ENCODE data around the gene ZNF555.
"Not testable (repeated sequence)": the region's sequence is repeated elsewhere in the genome, so short reads cannot be mapped to it uniquely, and the experiment has no call there.

The ZNF555 gene

GRCh38 chr19:2807379-2808128 lies 33.7 kb upstream of the ZNF555 start:
- DNase-seq (ENCODE audit: low read depth, low spot score): no peak

GRCh38 chr19:2808129-2808941 lies 32.9 kb upstream of the ZNF555 start:
- no peak for DNase-seq (ENCODE audit: low read depth, low spot score)

GRCh38 chr19:2809387-2810140 lies 31.7 kb upstream of the ZNF555 start:
- DNase-seq (ENCODE audit: low read depth, low spot score): no peak

GRCh38 chr19:2810141-2811091 lies 30.9 kb upstream of the ZNF555 start:
- no peak for DNase-seq (ENCODE audit: low read depth, low spot score)

GRCh38 chr19:2811221-2811722 lies 30.0 kb upstream of the ZNF555 start:
- no peak for DNase-seq (ENCODE audit: low read depth, low spot score)

- no peak for DNase-seq (ENCODE audit: low read depth, low spot score)
These were observed 29.4 kb upstream of the ZNF555 start for GRCh38 chr19:2811735-2812413.

GRCh38 chr19:2812414-2813234 lies 28.7 kb upstream of the ZNF555 start:
- no peak for DNase-seq (ENCODE audit: low read depth, low spot score)

GRCh38 chr19:2813235-2814160 lies 27.8 kb upstream of the ZNF555 start:
- no peak for DNase-seq (ENCODE audit: low read depth, low spot score)

GRCh38 chr19:2814426-2814825 lies 26.8 kb upstream of the ZNF555 start:
- DNase-seq (ENCODE audit: low read depth, low spot score): no peak

GRCh38 chr19:2815191-2815614 lies 26.1 kb upstream of the ZNF555 start:
- DNase-seq (ENCODE audit: low read depth, low spot score): no peak

GRCh38 chr19:2815923-2816322 lies 25.4 kb upstream of the ZNF555 start:
- no peak for DNase-seq (ENCODE audit: low read depth, low spot score)

GRCh38 chr19:2816641-2817040 lies 24.6 kb upstream of the ZNF555 start:
- DNase-seq (ENCODE audit: low read depth, low spot score): no peak

GRCh38 chr19:2817237-2817829 lies 23.9 kb upstream of the ZNF555 start:
- DNase-seq (ENCODE audit: low read depth, low spot score): not testable (repeated sequence)

GRCh38 chr19:2819540-2820111 lies 21.6 kb upstream of the ZNF555 start, which contains the start of gene ZNF554:
ZNF554 (plus strand) TSS chr19:2819868; CDS start chr19:2820072, 204 bp downstream.
- DNase-seq (ENCODE audit: low read depth, low spot score): peak; percentile 78

GRCh38 chr19:2820112-2820702 lies 21.1 kb upstream of the ZNF555 start:
- no peak for DNase-seq (ENCODE audit: low read depth, low spot score)

GRCh38 chr19:2822846-2823245 lies 18.4 kb upstream of the ZNF555 start:
- DNase-seq (ENCODE audit: low read depth, low spot score): no peak

GRCh38 chr19:2823646-2824045 lies 17.6 kb upstream of the ZNF555 start:
- no peak for DNase-seq (ENCODE audit: low read depth, low spot score)

Measured in iPS DF 19.7 (cell line).